ENCODE data around the gene CLPX.
"Not testable (repeated sequence)": the region's sequence is repeated elsewhere in the genome, so short reads cannot be mapped to it uniquely, and the experiment has no call there.

CLPX gene

GRCh38 chr15:65099801-65100200, 85.3 kb downstream of the CLPX start:
- DNase-seq = not testable (repeated sequence)

- no peak for DNase-seq
These were observed 85.8 kb downstream of the CLPX start for GRCh38 chr15:65099336-65099735.

All from Kasumi-1 (cell line).